GM20431 (cell line): ENCODE data around the gene TMCC2.

Source experiments
- in situ Hi-C: fragments of 300-500 bp; cut with MseI, MboI; formaldehyde crosslinking; loops from one replicate; pipeline ENCODE4 v1.15.0; 2020; ENCODE audit warnings: low sequenced_read_pairs; ENCODE audit not compliant: unreplicated experiment

The TMCC2 gene

GRCh38 chr1:205258261-205258691 lies 30.5 kb downstream of the TMCC2 start:
- in situ Hi-C loops: no loop called here

GRCh38 chr1:205258719-205259118 lies 31.0 kb downstream of the TMCC2 start:
- in situ Hi-C loops: no loop called here

GRCh38 chr1:205259324-205259832 lies 31.6 kb downstream of the TMCC2 start:
- in situ Hi-C loops: no loop called here

GRCh38 chr1:205259998-205260397 lies 32.3 kb downstream of the TMCC2 start:
- in situ Hi-C loops: no loop called here

- in situ Hi-C loops: no loop called here
Measured at GRCh38 chr1:205260948-205261732, 33.4 kb downstream of the TMCC2 start.

- in situ Hi-C loops: no loop called here
Measured at GRCh38 chr1:205261946-205262691, 34.4 kb downstream of the TMCC2 start.

- in situ Hi-C loops: no loop called here
Measured at GRCh38 chr1:205262731-205263171, 35.0 kb downstream of the TMCC2 start.

GRCh38 chr1:205263580-205264190 lies 35.9 kb downstream of the TMCC2 start:
- in situ Hi-C loops: no loop called here

- in situ Hi-C loops: no loop called here
Measured at GRCh38 chr1:205266611-205267305, 39.0 kb downstream of the TMCC2 start.

GRCh38 chr1:205267306-205267902 lies 39.7 kb downstream of the TMCC2 start:
- in situ Hi-C loops: no loop called here

GRCh38 chr1:205268846-205269680 lies 41.3 kb downstream of the TMCC2 start:
- in situ Hi-C loops: no loop called here

- in situ Hi-C loops: no loop called here
Measured at GRCh38 chr1:205269711-205270110, 42.0 kb downstream of the TMCC2 start.

GRCh38 chr1:205270271-205270670 lies 42.5 kb downstream of the TMCC2 start:
- in situ Hi-C loops: no loop called here

GRCh38 chr1:205270764-205271163 lies 43.0 kb downstream of the TMCC2 start:
- in situ Hi-C loops: no loop called here

- in situ Hi-C loops: no loop called here
Measured at GRCh38 chr1:205271277-205271676, 43.5 kb downstream of the TMCC2 start.

GRCh38 chr1:205271745-205272144 lies 44.0 kb downstream of the TMCC2 start:
- in situ Hi-C loops: no loop called here

- in situ Hi-C loops: no loop called here
Measured at GRCh38 chr1:205272536-205272935, 44.8 kb downstream of the TMCC2 start.

GRCh38 chr1:205273551-205273982 lies 45.8 kb downstream of the TMCC2 start:
- in situ Hi-C loops: no loop called here
